GM19463 (cell line): ENCODE measurements around the gene ENPP4.
"Not testable (repeated sequence)": the region's sequence is repeated elsewhere in the genome, so short reads cannot be mapped to it uniquely, and the experiment has no call there.

Experiments
- ATAC-seq: cut with Tn5 transposase; IDR thresholded peaks from one replicate; pipeline ENCODE4 v1.9.1; 2021; ENCODE audit warnings: mild to moderate bottlenecking, moderate library complexity; ENCODE audit not compliant: unreplicated experiment

Gene ENPP4

DNA sequence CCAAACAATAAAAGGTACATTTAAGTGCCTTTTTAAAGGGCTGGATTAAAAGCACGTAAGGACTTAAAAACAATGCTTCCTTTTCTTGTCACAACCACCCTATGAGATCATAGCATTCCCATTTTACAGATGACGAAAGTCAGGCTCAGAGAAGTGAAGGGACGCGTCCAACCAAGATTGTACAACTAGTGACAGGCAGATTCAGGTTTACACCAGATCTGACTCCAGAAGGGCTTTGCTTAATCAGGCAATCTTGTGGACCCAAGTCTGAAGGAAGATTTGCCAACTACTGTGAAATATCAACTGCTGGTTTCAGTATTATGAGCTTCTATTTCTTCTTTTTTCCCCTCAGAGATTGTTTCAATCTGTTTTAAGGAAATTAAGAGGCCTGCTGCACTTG, 877 bp downstream of the ENPP4 start:
- no peak for ATAC-seq

DNA sequence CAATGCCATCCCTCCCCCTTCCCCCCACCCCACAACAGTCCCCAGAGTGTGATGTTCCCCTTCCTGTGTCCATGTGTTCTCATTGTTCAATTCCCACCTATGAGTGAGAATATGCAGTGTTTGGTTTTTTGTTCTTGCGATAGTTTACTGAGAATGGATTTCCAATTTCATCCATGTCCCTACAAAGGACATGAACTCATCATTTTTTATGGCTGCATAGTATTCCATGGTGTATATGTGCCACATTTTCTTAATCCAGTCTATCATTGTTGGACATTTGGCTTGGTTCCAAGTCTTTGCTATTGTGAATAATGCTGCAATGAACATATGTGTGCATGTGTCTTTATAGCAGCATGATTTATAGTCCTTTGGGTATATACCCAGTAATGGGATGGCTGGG, 1.5 kb downstream of the ENPP4 start:
- not testable (repeated sequence) for ATAC-seq

GRCh38 chr6:46134216-46134615, 4.4 kb downstream of the ENPP4 start:
- ATAC-seq, result no peak

GRCh38 chr6:46135176-46135575, 5.4 kb downstream of the ENPP4 start:
- no peak for ATAC-seq

- no peak for ATAC-seq
Measured at GRCh38 chr6:46136831-46137230, 7.0 kb downstream of the ENPP4 start.

DNA sequence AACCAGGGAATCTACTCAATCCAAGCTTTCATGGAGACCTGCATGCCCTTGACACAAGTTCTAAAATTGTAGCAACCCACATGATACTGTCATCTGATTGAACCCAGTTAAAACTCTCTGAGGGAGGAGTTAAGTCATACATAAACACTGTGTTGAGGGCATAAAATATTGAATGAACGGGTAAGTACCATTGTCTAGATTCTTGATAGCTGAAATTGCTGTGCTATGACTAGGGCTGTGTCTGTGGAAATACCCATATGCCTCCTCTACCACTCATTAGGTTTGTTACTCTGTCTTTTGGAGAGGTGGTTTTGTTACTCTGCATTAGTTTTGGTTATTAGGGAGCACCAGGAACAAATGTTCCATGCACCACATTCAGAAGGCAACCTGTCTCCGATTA, 7.6 kb downstream of the ENPP4 start:
- ATAC-seq, result peak; percentile 56

- ATAC-seq, result peak; percentile 86
Measured at GRCh38 chr6:46138281-46138680, 8.5 kb downstream of the ENPP4 start.

DNA sequence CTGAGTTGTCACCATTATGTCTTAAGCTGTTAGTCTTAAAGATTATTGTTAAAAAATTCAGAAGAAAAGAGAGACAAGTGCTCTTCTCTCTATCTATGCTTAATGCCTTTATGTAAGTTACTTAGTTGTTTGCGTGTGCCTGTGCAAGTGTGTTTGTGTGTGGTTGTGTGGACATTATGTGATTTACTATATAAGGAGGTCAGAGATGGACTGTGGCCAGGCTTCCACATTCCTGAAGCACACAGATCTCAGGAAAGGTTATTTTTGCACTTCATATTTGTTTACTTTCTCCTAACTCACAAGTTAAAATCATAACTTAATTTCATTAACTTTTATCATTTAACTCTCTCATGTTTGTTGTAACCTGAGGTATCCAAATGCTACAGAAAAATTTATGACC, 14.5 kb downstream of the ENPP4 start:
- ATAC-seq, result no peak

GRCh38 chr6:46149066-46149465, 19.3 kb downstream of the ENPP4 start:
- not testable (repeated sequence) for ATAC-seq

GRCh38 chr6:46156701-46157100, 26.9 kb downstream of the ENPP4 start:
- no peak for ATAC-seq

DNA sequence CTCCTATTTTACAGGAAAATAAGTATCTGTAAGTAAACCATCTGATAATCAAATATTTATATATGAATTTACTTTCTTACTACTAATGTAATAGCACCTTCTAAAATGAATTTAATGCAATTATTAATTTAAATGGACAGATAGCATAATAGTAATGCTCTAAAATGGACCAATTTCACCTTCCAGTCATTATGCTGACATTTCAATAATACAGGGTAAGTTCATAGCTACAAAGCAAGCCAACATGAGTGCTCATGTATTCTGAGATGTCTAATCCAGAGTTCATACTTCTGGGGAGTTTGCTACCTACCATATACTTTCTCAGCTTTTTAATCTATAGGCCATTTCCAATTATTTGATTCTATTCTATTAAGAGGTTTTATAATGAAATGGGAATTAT, 29.4 kb downstream of the ENPP4 start:
- no peak for ATAC-seq

DNA sequence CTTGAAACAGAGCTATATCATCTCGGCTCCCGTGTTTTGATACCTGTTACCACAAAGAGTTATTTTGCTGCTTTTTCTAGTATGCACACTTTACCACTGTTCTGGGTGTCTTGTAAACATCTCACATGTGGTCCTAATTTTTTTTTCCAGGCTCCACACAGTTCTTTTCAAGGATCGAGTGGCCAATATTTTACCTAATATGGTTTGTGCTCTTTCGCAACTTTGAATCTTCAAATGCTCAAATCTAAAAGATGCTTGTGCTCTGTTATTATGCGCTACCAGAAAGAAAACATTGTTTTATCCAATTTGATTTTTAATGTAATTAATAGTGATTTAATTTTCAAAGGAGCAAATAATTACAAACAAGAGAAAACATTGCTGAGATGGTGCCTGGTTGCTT, 30.3 kb downstream of the ENPP4 start:
- no peak for ATAC-seq

- ATAC-seq, result peak; percentile 88
Measured at GRCh38 chr6:46170357-46171289, 40.8 kb downstream of the ENPP4 start, which contains the start of gene ENPP5. Gene ENPP5, minus strand, starts transcription at chr6:46170980. Its CDS starts 2,718 bp downstream, at chr6:46168262.

GRCh38 chr6:46172176-46172575, 42.4 kb downstream of the ENPP4 start:
- no peak for ATAC-seq

DNA sequence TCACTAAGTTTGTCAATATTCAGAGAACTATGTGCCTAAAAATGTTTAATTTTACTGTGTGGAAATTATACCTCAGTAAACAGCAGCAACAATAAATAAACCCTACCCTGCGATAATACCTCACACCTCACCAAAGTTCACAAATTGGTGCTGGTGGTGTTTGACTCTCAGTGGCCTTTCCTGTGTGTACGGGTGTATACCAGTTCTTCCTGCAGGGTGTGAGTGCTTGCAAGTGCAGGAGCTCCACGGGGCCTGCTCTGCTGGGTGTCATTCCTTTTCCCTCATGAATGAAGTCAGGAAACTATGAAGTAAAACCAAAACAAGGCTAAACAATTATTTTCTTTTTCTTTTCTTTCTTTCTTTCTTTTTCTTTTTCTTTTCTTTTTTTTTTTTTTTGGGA, 45.1 kb downstream of the ENPP4 start:
- no peak for ATAC-seq

DNA sequence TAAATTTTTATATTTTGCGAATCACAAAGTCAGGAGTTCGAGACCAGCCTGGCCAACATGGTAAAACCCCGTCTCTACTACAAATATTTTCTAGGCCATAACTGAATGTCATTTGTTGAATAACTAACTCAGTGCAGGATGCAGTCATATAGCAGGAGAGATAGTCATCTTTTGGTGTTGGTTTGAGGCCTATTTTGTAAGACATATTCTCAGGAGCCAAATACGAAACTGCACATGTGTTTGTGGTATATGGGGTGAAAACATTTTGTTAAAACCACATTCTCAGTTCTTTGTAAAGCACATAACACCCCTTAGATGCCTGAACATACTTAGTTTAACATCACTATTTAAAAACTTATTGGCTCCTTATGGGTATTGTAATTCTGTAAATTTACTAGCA, 45.7 kb downstream of the ENPP4 start:
- peak; percentile 69 for ATAC-seq

GRCh38 chr6:46175976-46176375, 46.2 kb downstream of the ENPP4 start:
- peak; percentile 43 for ATAC-seq

GRCh38 chr6:46184114-46184513, 54.3 kb downstream of the ENPP4 start:
- no peak for ATAC-seq

GRCh38 chr6:46186583-46186982, 56.8 kb downstream of the ENPP4 start:
- ATAC-seq, result no peak

- ATAC-seq, result no peak
Measured at GRCh38 chr6:46189726-46190125, 59.9 kb downstream of the ENPP4 start.

GRCh38 chr6:46190889-46191288, 61.1 kb downstream of the ENPP4 start:
- ATAC-seq, result no peak

- ATAC-seq, result no peak
Measured at GRCh38 chr6:46191961-46192360, 62.2 kb downstream of the ENPP4 start.
